ENCODE measurements around the gene ARMC2. TPM values are rescaled to one million over a fixed set of nuclear protein-coding genes. Genes with fewer than 3 reads are reported as not detected.

ARMC2 gene
- total RNA-seq, 1 experiment from 2014 or later: 1.1 TPM

GRCh38 chr6:109010705-109011102 lies 162.5 kb downstream of the ARMC2 start:
- H3K4me1 ChIP-seq (ENCODE audit: insufficient read depth, low read length): peaks cover 23% of the 10 kb centered on the region
- H3K27ac ChIP-seq (ENCODE audit: low read length): no peak overlapping the region
- no peak overlapping the region for H2AFZ ChIP-seq (ENCODE audit: low read length)
- H3F3A ChIP-seq (ENCODE audit: low read length, unreplicated experiment): no peaks in the 10 kb centered on the region
- no peaks in the 10 kb centered on the region for H3K79me2 ChIP-seq (ENCODE audit: low read length)
- no peaks in the 10 kb centered on the region for H3K9me3 ChIP-seq (ENCODE audit: low read length)
- peak overlapping the region; percentile 98; the same call in 1 of the 2 replicates for H3K4me2 ChIP-seq (ENCODE audit: low read length)
- ChIA-PET CTCF (no interaction called here), POLR2A (ENCODE audit: unreplicated experiment) (no interaction called here)
- intact Hi-C loops (cut with micrococcal nuclease): no loop called here
- no peak overlapping the region for H3K4me3 ChIP-seq (ENCODE audit: low read length)
- peak; percentile 30 for ATAC-seq
- H3K9ac ChIP-seq (ENCODE audit: low read length): no peak overlapping the region
- DNase-seq: peak; percentile 14
- H3K36me3 ChIP-seq (ENCODE audit: low read depth, low read length): no peaks in the 10 kb centered on the region
- BruUV-seq (replicated peaks): no TSS peak
- H4K20me1 ChIP-seq (ENCODE audit: low read length): no peaks in the 10 kb centered on the region
- TF ChIP-seq CTCF (conservative IDR thresholded peaks at IDR 0.05; ENCODE audit: low read depth, low read length): no peak
- TF ChIP-seq EZH2phosphoT487 (IDR thresholded peaks at IDR 0.05; ENCODE audit: borderline replicate concordance, low read length): no peak
- TF ChIP-seq EZH2 (IDR thresholded peaks at IDR 0.05; ENCODE audit: low read length, unreplicated experiment): no peak
- no peaks in the 10 kb centered on the region for H3K27me3 ChIP-seq (ENCODE audit: low read length)
- no peaks in the 10 kb centered on the region for H3K9me2 ChIP-seq (replicated peaks; ENCODE audit: low read length)

- no peaks in the 10 kb centered on the region for H3F3A ChIP-seq (ENCODE audit: low read length, unreplicated experiment)
- no peak overlapping the region for H3K4me2 ChIP-seq (ENCODE audit: low read length)
- POLR2A ChIA-PET (ENCODE audit: unreplicated experiment): no interaction called here
- no peak for DNase-seq
- BruUV-seq (replicated peaks): no TSS peak
- H3K27me3 ChIP-seq (ENCODE audit: low read length): no peaks in the 10 kb centered on the region
- no peak overlapping the region for H3K9ac ChIP-seq (ENCODE audit: low read length)
- intact Hi-C loops (cut with micrococcal nuclease): no loop called here
- H3K9me3 ChIP-seq (ENCODE audit: low read length): no peaks in the 10 kb centered on the region
- H3K4me1 ChIP-seq (ENCODE audit: insufficient read depth, low read length): peaks cover 13% of the 10 kb centered on the region; the same call in 1 of the 2 replicates
- no peaks in the 10 kb centered on the region for H3K36me3 ChIP-seq (ENCODE audit: low read depth, low read length)
- TF ChIP-seq EZH2phosphoT487 (IDR thresholded peaks at IDR 0.05; ENCODE audit: borderline replicate concordance, low read length) (no peak), EZH2 (IDR thresholded peaks at IDR 0.05; ENCODE audit: low read length, unreplicated experiment) (no peak), CTCF (conservative IDR thresholded peaks at IDR 0.05; ENCODE audit: low read depth, low read length) (no peak)
- no peak overlapping the region for H2AFZ ChIP-seq (ENCODE audit: low read length)
- CTCF ChIA-PET: no interaction called here
- no peaks in the 10 kb centered on the region for H3K79me2 ChIP-seq (ENCODE audit: low read length)
- H4K20me1 ChIP-seq (ENCODE audit: low read length): no peaks in the 10 kb centered on the region
- H3K27ac ChIP-seq (ENCODE audit: low read length): no peak overlapping the region
- no peak overlapping the region for H3K4me3 ChIP-seq (ENCODE audit: low read length)
- no peaks in the 10 kb centered on the region for H3K9me2 ChIP-seq (replicated peaks; ENCODE audit: low read length)
- ATAC-seq: no peak
These were observed 165.6 kb downstream of the ARMC2 start for GRCh38 chr6:109013656-109014305.

- Histone ChIP-seq H3K4me2 (ENCODE audit: low read length) (no peak overlapping the region), H3K27ac (ENCODE audit: low read length) (no peak overlapping the region), H3F3A (ENCODE audit: low read length, unreplicated experiment) (no peaks in the 10 kb centered on the region), H4K20me1 (ENCODE audit: low read length) (no peaks in the 10 kb centered on the region), H3K4me3 (ENCODE audit: low read length) (no peak overlapping the region), H3K9me3 (ENCODE audit: low read length) (no peaks in the 10 kb centered on the region), H2AFZ (ENCODE audit: low read length) (no peak overlapping the region), H3K27me3 (ENCODE audit: low read length) (no peaks in the 10 kb centered on the region), H3K4me1 (ENCODE audit: insufficient read depth, low read length) (peaks cover 13% of the 10 kb centered on the region; the same call in 1 of the 2 replicates), H3K9me2 (replicated peaks; ENCODE audit: low read length) (no peaks in the 10 kb centered on the region), H3K9ac (ENCODE audit: low read length) (no peak overlapping the region), H3K79me2 (ENCODE audit: low read length) (no peaks in the 10 kb centered on the region), H3K36me3 (ENCODE audit: low read depth, low read length) (no peaks in the 10 kb centered on the region)
- DNase-seq: no peak
- CTCF ChIA-PET: no interaction called here
- POLR2A ChIA-PET (ENCODE audit: unreplicated experiment): no interaction called here
- no peak for ATAC-seq
- intact Hi-C loops (cut with micrococcal nuclease): no loop called here
- no TSS peak for BruUV-seq (replicated peaks)
- no peak for TF ChIP-seq EZH2phosphoT487 (IDR thresholded peaks at IDR 0.05; ENCODE audit: borderline replicate concordance, low read length)
- no peak for TF ChIP-seq CTCF (conservative IDR thresholded peaks at IDR 0.05; ENCODE audit: low read depth, low read length)
- TF ChIP-seq EZH2 (IDR thresholded peaks at IDR 0.05; ENCODE audit: low read length, unreplicated experiment): no peak
These were observed 166.4 kb downstream of the ARMC2 start for GRCh38 chr6:109014606-109015005.
